GM23248 (cell line): ENCODE results near the gene NEB. TPM values are rescaled to one million over a fixed set of nuclear protein-coding genes. Genes with fewer than 3 reads are reported as not detected.

Experiments used
- DNase-seq: peaks from one replicate; pipeline ENCODE4 v3.0.0-alpha.2; 2015
- H2AFZ ChIP-seq: fragments of 200-600 bp; sonication (generic); 2 replicates; pipeline ENCODE4 v1.6.1; 2016; ENCODE audit warnings: antibody characterized with exemption
- H3F3A ChIP-seq: fragments of 200-600 bp; sonication (generic); 2 replicates; pipeline ENCODE4 v1.6.1; 2016; ENCODE audit warnings: mild to moderate bottlenecking, antibody characterized with exemption, mixed run types; ENCODE audit not compliant: insufficient read depth
- H3K27ac ChIP-seq: fragments of 200-600 bp; sonication (generic); 2 replicates; pipeline ENCODE4 v1.5.1; 2016; ENCODE audit warnings: mild to moderate bottlenecking
- H3K27me3 ChIP-seq: fragments of 200-600 bp; sonication (generic); replicated peaks from 2 replicates; pipeline ENCODE4 v1.6.1; 2016; ENCODE audit warnings: mild to moderate bottlenecking; ENCODE audit not compliant: insufficient read depth
- H3K36me3 ChIP-seq: fragments of 200-600 bp; sonication (generic); 2 replicates; pipeline ENCODE4 v1.6.1; 2016; ENCODE audit warnings: low read depth, mild to moderate bottlenecking
- H3K4me1 ChIP-seq: fragments of 200-600 bp; sonication (generic); 2 replicates; pipeline ENCODE4 v1.6.1; 2016; ENCODE audit warnings: mild to moderate bottlenecking; ENCODE audit not compliant: insufficient read depth
- H3K4me2 ChIP-seq: fragments of 200-600 bp; sonication (generic); one replicate; pipeline ENCODE4 v1.6.1; 2016; ENCODE audit warnings: mild to moderate bottlenecking; ENCODE audit not compliant: unreplicated experiment
- H3K4me3 ChIP-seq: fragments of 200-600 bp; sonication (generic); 2 replicates; pipeline ENCODE4 v1.5.1; 2016; ENCODE audit warnings: mild to moderate bottlenecking
- H3K79me2 ChIP-seq: fragments of 200-600 bp; sonication (generic); 2 replicates; pipeline ENCODE4 v1.6.1; 2016; ENCODE audit warnings: mild to moderate bottlenecking; ENCODE audit not compliant: insufficient read depth
- H3K9ac ChIP-seq: fragments of 200-600 bp; sonication (generic); 2 replicates; pipeline ENCODE4 v1.6.1; 2016; ENCODE audit warnings: mild to moderate bottlenecking
- H3K9me2 ChIP-seq: fragments of 200-600 bp; sonication (generic); 2 replicates; pipeline ENCODE4 v1.6.1; 2016; ENCODE audit warnings: mixed run types, mild to moderate bottlenecking, moderate library complexity; ENCODE audit not compliant: insufficient read depth
- H3K9me3 ChIP-seq: fragments of 200-600 bp; sonication (generic); one replicate; pipeline ENCODE4 v1.6.1; 2017; ENCODE audit warnings: low read depth
- H4K20me1 ChIP-seq: fragments of 200-600 bp; sonication (generic); 2 replicates; pipeline ENCODE4 v1.6.0; 2016; ENCODE audit not compliant: insufficient read depth
- EZH2 ChIP-seq: fragments of 200-600 bp; sonication (generic); IDR thresholded peaks from 2 replicates; pipeline ENCODE4 v1.6.1; 2018; ENCODE audit warnings: antibody characterized with exemption, mild to moderate bottlenecking; ENCODE audit not compliant: insufficient read depth, poor library complexity, severe bottlenecking
- EZH2phosphoT487 ChIP-seq: fragments of 200-600 bp; sonication (generic); IDR thresholded peaks from 2 replicates; pipeline ENCODE4 v1.6.1; 2018; ENCODE audit warnings: antibody characterized with exemption, moderate library complexity, mild to moderate bottlenecking, low read depth; ENCODE audit not compliant: insufficient read depth
- WGBS, 2 experiments: methylation state at CpG; one replicate each; pipeline ENCODE4 v1.1.6; 2015 to 2017; ENCODE audit warnings: low lambda C conversion rate in 2 of 2, low coverage in 1 of 2; ENCODE audit errors: missing lambda C conversion rate in 2 of 2; 5-methylcytosine and 5-hydroxymethylcytosine counted together
- in situ Hi-C: fragments of 300-500 bp; cut with MboI; formaldehyde crosslinking; loops from 2 replicates; pipeline ENCODE4 v1.15.0; 2020
- polyA plus RNA-seq: library from polyadenylated mRNA; unstranded; fragments of >200 nt; fragmentation: Nextera tagmentation; extraction: Ambion mirVana; gene quantifications from 2 replicates; pipeline ENCODE4 v1.2.1, GENCODE V29; 2016
- total RNA-seq: library from RNA; depleted of rRNA; stranded (reverse); fragments of >200 nt; shearing (Covaris generic); gene quantifications from 2 replicates; pipeline ENCODE4 v1.2.3, GENCODE V29; 2014

NEB gene
- total and polyA plus RNA-seq, 2 experiments from 2014 or later, result 0.11 to 1.5 TPM

DNA sequence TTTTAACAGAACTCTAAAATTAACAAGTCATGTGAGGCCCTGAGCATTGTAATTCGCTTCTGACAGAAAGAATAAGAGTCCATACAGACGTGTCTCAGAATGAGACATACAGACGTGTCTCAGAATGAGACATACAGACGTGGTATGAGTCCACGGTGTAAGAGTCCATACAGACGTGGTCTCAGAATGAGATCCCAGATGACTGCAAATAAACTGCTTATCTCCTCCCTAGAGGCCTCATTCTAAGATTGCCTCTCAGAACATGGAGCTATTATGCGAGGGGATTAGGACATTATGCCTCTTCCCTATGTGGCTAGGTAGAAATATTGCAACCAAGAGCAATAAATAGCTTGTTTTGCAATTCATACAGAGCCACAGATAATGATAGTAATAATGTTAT, 63.9 kb downstream of the NEB start:
- Histone ChIP-seq H3K9me3 (no peaks in the 10 kb centered on the region), H3K36me3 (no peaks in the 10 kb centered on the region), H3K4me2 (no peak overlapping the region), H3K4me3 (no peak overlapping the region), H3K9ac (no peak overlapping the region), H3K9me2 (no peaks in the 10 kb centered on the region), H3K27me3 (no peaks in the 10 kb centered on the region), H3K4me1 (no peaks in the 10 kb centered on the region), H3K27ac (no peak overlapping the region), H4K20me1 (no peaks in the 10 kb centered on the region), H2AFZ (no peak overlapping the region), H3K79me2 (no peaks in the 10 kb centered on the region), H3F3A (no peaks in the 10 kb centered on the region)
- TF ChIP-seq EZH2, result no peak
- TF ChIP-seq EZH2phosphoT487, result no peak
- no peak for DNase-seq
- in situ Hi-C loops, result no loop called here
- 63 to 71% methylated on average over 7 of the region's 7 CpGs for WGBS, 2 experiments

DNA sequence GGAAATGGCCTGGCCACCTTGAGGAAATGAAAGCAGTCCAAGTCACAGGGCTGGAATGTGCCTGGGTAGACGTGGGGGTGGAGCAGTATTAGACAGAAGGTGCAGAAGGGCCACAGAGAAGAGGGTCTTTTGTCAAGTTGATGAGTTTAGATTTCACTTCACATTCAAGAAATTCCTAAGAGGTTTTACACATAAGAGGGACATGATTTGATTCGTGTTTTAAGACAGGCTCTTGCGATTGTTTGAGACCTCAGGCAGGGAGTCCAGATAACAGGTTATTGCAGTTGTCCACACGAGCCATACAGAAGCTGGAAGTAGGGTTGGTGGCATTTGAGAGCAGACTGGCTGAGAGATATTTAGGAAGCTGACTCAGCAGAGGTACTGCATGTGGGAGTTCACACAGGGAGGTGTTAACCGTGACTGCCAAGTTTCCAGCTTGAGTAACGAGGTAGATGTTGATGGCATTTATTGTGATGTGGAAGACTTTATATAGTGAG, 64.6 kb downstream of the NEB start:
- H3K9me3 ChIP-seq, result no peaks in the 10 kb centered on the region
- WGBS, 2 experiments, result 70 to 81% methylated on average over 6 of the region's 6 CpGs
- no peak overlapping the region for H3K4me3 ChIP-seq
- no peaks in the 10 kb centered on the region for H3K9me2 ChIP-seq
- no peak for DNase-seq
- H3K4me1 ChIP-seq, result no peaks in the 10 kb centered on the region
- no peak overlapping the region for H3K27ac ChIP-seq
- no peaks in the 10 kb centered on the region for H4K20me1 ChIP-seq
- H3K36me3 ChIP-seq, result no peaks in the 10 kb centered on the region
- H2AFZ ChIP-seq, result no peak overlapping the region
- H3K4me2 ChIP-seq, result no peak overlapping the region
- no peaks in the 10 kb centered on the region for H3K27me3 ChIP-seq
- H3K79me2 ChIP-seq, result no peaks in the 10 kb centered on the region
- no peaks in the 10 kb centered on the region for H3F3A ChIP-seq
- in situ Hi-C loops, result no loop called here
- no peak for TF ChIP-seq EZH2
- TF ChIP-seq EZH2phosphoT487, result no peak
- no peak overlapping the region for H3K9ac ChIP-seq

DNA sequence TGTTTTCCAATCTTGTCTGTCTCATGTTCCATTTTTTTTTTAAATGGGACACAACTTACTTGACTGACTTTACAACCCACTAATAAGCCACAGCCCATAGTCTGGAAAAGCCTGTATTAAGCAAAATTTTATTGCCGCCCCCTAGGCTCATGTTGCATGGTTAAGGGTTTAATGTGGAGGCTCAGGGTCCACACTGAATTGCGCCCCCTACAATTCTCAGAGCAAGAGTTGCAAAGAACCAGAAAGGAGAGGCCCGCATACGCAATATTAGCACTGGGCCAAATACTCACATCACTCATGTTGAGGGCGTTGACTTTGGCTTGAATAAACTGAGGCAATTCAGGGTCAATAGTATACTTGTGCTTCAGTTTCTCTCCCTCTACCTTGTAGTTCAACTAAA, 65.5 kb downstream of the NEB start:
- Histone ChIP-seq H3F3A (no peaks in the 10 kb centered on the region), H3K4me3 (no peak overlapping the region), H3K4me1 (no peaks in the 10 kb centered on the region), H2AFZ (no peak overlapping the region), H3K27ac (no peak overlapping the region), H4K20me1 (no peaks in the 10 kb centered on the region), H3K9me3 (no peaks in the 10 kb centered on the region), H3K4me2 (no peak overlapping the region), H3K9me2 (no peaks in the 10 kb centered on the region), H3K36me3 (no peaks in the 10 kb centered on the region), H3K79me2 (no peaks in the 10 kb centered on the region), H3K27me3 (no peaks in the 10 kb centered on the region), H3K9ac (no peak overlapping the region)
- in situ Hi-C loops, result no loop called here
- TF ChIP-seq EZH2phosphoT487, result no peak
- WGBS, 2 experiments, result 93 to 94% methylated on average over 5 of the region's 5 CpGs
- no peak for DNase-seq

DNA sequence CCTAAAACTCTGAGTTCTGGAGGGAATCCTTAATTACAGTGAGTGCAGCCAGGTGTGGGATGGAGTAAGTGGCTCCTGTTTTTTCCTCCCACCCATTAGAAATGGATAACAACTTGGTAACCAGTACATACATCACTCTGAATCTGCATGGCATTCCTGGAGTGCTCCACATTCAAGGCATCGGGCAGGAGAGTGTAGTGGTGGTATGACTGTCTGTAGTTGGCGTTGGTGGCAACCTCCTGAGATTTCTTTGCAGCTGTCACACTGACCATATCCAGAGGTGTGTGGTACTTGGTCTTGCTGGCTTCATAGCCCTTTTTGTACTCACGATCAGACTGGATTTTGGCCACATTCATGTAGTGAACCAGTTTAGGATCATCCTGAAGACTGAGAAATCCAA, 68.3 kb downstream of the NEB start:
- Histone ChIP-seq H3K9ac (no peak overlapping the region), H3K27me3 (no peaks in the 10 kb centered on the region), H3K36me3 (no peaks in the 10 kb centered on the region), H3K4me2 (no peak overlapping the region), H3K4me1 (no peaks in the 10 kb centered on the region), H3F3A (no peaks in the 10 kb centered on the region), H3K27ac (no peak overlapping the region), H3K4me3 (no peak overlapping the region), H2AFZ (no peak overlapping the region), H4K20me1 (no peaks in the 10 kb centered on the region), H3K9me2 (no peaks in the 10 kb centered on the region), H3K79me2 (no peaks in the 10 kb centered on the region), H3K9me3 (no peaks in the 10 kb centered on the region)
- in situ Hi-C loops, result no loop called here
- TF ChIP-seq EZH2phosphoT487 (no peak), EZH2 (no peak)
- no peak for DNase-seq
- WGBS, 2 experiments, result 50 to 66% methylated on average over 3 of the region's 3 CpGs

DNA sequence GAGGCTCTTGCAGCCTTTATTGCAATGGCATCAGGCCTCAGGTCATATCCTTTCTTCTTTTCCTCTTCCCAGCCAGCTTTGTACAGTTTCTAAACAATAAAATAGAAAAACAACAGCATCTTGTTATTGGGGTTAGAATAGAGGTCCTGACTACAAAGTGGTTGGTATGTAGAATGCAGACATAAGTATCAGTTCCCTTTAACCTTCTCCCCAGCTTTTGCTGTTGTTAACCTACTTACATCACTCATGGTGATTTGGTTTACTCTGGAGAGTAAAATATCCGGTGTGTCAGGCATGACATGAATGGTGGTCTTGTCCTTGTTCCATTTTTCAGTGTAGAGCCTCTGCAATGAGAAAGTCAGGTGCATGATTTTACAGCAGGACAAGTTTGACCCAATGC, 69.8 kb downstream of the NEB start:
- Histone ChIP-seq H3K27me3 (no peaks in the 10 kb centered on the region), H3K9me2 (no peaks in the 10 kb centered on the region), H3K9me3 (no peaks in the 10 kb centered on the region), H3F3A (no peaks in the 10 kb centered on the region), H3K4me2 (no peak overlapping the region), H4K20me1 (no peaks in the 10 kb centered on the region), H3K9ac (no peak overlapping the region), H2AFZ (no peak overlapping the region), H3K4me1 (no peaks in the 10 kb centered on the region), H3K79me2 (no peaks in the 10 kb centered on the region), H3K36me3 (no peaks in the 10 kb centered on the region), H3K27ac (no peak overlapping the region), H3K4me3 (no peak overlapping the region)
- TF ChIP-seq EZH2phosphoT487 (no peak), EZH2 (no peak)
- in situ Hi-C loops, result no loop called here
- WGBS, 2 experiments, result 45 to 50% methylated on average over 1 of the region's 1 CpG
- DNase-seq, result no peak
